ENCODE data around the gene ADAT1. TPM values are rescaled to one million over a fixed set of nuclear protein-coding genes. Genes with fewer than 3 reads are reported as not detected.

ADAT1 gene
- total and polyA plus RNA-seq, 10 of the 15 experiments (the other 5 are each of a cell fraction or from before 2014, with no cell fraction given): 26.2 to 77.4 (median 55.8) TPM

DNA sequence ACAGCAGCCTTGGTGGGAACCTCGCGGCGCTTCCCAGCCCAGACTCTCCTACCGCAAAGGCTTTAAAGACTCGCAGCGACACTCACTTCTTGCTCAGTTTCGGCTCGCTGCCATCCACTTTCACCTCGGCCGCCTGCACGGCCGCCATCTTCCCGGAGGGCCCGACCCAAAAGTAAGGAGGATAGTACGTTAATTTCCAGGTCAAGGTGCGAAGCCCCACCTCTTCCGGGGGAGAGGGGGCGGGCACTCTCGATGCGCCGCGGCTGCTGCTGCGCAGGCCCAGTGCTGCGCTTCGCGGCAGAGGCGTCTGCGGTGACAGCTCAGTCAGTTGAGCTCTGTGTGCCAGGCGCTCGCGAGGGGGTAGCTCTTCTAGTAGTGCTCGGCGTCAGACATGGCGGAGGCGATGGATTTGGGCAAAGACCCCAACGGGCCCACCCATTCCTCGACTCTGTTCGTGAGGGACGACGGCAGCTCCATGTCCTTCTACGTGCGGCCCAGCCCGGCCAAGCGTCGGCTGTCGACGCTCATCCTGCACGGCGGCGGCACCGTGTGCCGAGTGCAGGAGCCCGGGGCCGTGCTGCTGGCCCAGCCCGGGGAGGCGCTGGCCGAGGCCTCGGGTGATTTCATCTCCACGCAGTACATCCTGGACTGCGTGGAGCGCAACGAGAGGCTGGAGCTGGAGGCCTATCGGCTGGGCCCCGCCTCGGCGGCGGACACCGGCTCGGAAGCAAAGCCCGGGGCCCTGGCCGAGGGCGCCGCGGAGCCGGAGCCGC, 24.6 kb upstream of the ADAT1 start, which contains the start of the genes KARS1 and TERF2IP (continued):
- TF ChIP-seq ZNF687 (IDR thresholded peaks at IDR 0.05): peak; percentile 81; the same call in 1 of the 2 replicates
- peak; percentile 85 for TF ChIP-seq MTA2 (IDR thresholded peaks at IDR 0.05; ENCODE audit: low read depth)
- peak; percentile 89 for TF ChIP-seq PKNOX1 (IDR thresholded peaks at IDR 0.05)
- TF ChIP-seq E2F8 (IDR thresholded peaks at IDR 0.05; ENCODE audit: low read depth, partially characterized antibody): no peak
- no peak for TF ChIP-seq BCL11A (IDR thresholded peaks at IDR 0.05; ENCODE audit: low read depth, low read length)
- TF ChIP-seq POLR2AphosphoS2 (IDR thresholded peaks at IDR 0.05; ENCODE audit: low read depth, low read length): peak; percentile 92; the same call in 1 of the 2 replicates
- TF ChIP-seq CHD1 (IDR thresholded peaks at IDR 0.05; ENCODE audit: low read depth, low read length): peak; percentile 61; the same call in 1 of the 2 replicates
- TF ChIP-seq SIX5 (IDR thresholded peaks at IDR 0.05; ENCODE audit: low read depth, low read length, severe bottlenecking): peak; percentile 54
- TF ChIP-seq MTA3 (IDR thresholded peaks at IDR 0.05; ENCODE audit: borderline replicate concordance, low read length): no peak; the same call in 1 of the 2 replicates
- TF ChIP-seq CREM (IDR thresholded peaks at IDR 0.05; ENCODE audit: low read depth): peak; percentile 51
- peak; percentile 98 for TF ChIP-seq POLR2AphosphoS5 (IDR thresholded peaks at IDR 0.05; ENCODE audit: low read length)
- no peak; the same call in 1 of the 2 replicates for TF ChIP-seq MAX (IDR thresholded peaks at IDR 0.05; ENCODE audit: low read depth, low read length)
- no peak for TF ChIP-seq BMI1 (IDR thresholded peaks at IDR 0.05; ENCODE audit: borderline replicate concordance)
- no peak for TF ChIP-seq FOS (IDR thresholded peaks at IDR 0.05; ENCODE audit: borderline replicate concordance, extremely low read depth, insufficient read length)
- no peak; the same call in 1 of the 2 replicates for TF ChIP-seq CHD2 (IDR thresholded peaks at IDR 0.05; ENCODE audit: borderline replicate concordance, low read depth, low read length)
- no peak for TF ChIP-seq KDM1A (IDR thresholded peaks at IDR 0.05; ENCODE audit: borderline replicate concordance)
- TF ChIP-seq, protein P1, sequence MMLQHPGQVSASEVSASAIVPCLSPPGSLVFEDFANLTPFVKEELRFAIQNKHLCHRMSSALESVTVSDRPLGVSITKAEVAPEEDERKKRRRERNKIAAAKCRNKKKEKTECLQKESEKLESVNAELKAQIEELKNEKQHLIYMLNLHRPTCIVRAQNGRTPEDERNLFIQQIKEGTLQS (IDR thresholded peaks at IDR 0.05; ENCODE audit: borderline replicate concordance, extremely low read depth, low read depth, low read length): no peak
- no peak for TF ChIP-seq FOXM1 (IDR thresholded peaks at IDR 0.05; ENCODE audit: low read depth, low read length)

All from GM12878 (cell line).